AG04449 (cell line): ENCODE data around the gene ACBD4.

Experiments used
- CTCF ChIA-PET: fragments of 350-600 bp; formaldehyde crosslinking; extraction: SDS; loops from one replicate; lab custom pipeline; 2021; ENCODE audit warnings: antibody characterized with exemption; lab: Yijun Ruan, JAX
- POLR2A ChIA-PET: fragments of 400-600, 350-600 bp; formaldehyde crosslinking; extraction: SDS; loops from one replicate; lab custom pipeline; 2020; ENCODE audit warnings: antibody characterized with exemption, inconsistent platforms; lab: Yijun Ruan, JAX
- DNase-seq: peaks from one replicate; pipeline ENCODE4 v3.0.0-alpha.2; 2010; ENCODE audit warnings: low read depth, low spot score
- H3K4me3 ChIP-seq: 2 replicates; pipeline ENCODE4 v1.5.1; 2011; ENCODE audit warnings: low read depth, mild to moderate bottlenecking, control low read depth, low read length
- TF ChIP-seq, protein P1 (sequence below): IDR thresholded peaks from one replicate; pipeline ENCODE4 v1.5.1; 2011; ENCODE audit warnings: mild to moderate bottlenecking, moderate library complexity, low read length, control low read depth, inconsistent platforms; ENCODE audit not compliant: insufficient read depth; ENCODE audit errors: missing control alignments

The ACBD4 gene

DNA sequence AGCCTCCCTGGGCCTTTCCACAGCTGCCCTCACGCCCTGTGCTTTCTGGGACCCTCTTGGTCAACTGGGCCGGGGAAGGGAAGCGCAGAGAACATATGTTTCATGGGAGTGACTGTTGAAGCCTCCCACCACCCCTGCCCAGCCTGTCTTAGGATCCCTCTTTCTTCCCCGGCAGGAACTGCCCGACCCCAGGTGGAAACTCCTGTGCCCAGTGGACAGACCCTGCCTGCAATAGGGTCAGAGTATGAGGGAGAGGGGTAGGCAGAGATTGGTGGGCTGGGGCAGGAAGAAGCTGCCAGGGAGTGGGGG, 36.7 kb downstream of the ACBD4 start:
- no peak for DNase-seq
- H3K4me3 ChIP-seq, result peak overlapping the region; percentile 18
- POLR2A ChIA-PET, result interaction anchor here (3.1 to 4.5 kb wide), 2 partner anchors 11 to 22 kb away, joined by 40 to 66 read pairs; partner anchors contain the start of genes HEXIM1 and HEXIM2
- CTCF ChIA-PET, result interaction anchor here (1.1 to 4.8 kb wide), 10 partner anchors 10 to 213 kb away, joined by 3 to 48 read pairs (median 10); partner anchors contain the start of genes ACBD4, HEXIM1 and HEXIM2
- TF ChIP-seq, protein P1, sequence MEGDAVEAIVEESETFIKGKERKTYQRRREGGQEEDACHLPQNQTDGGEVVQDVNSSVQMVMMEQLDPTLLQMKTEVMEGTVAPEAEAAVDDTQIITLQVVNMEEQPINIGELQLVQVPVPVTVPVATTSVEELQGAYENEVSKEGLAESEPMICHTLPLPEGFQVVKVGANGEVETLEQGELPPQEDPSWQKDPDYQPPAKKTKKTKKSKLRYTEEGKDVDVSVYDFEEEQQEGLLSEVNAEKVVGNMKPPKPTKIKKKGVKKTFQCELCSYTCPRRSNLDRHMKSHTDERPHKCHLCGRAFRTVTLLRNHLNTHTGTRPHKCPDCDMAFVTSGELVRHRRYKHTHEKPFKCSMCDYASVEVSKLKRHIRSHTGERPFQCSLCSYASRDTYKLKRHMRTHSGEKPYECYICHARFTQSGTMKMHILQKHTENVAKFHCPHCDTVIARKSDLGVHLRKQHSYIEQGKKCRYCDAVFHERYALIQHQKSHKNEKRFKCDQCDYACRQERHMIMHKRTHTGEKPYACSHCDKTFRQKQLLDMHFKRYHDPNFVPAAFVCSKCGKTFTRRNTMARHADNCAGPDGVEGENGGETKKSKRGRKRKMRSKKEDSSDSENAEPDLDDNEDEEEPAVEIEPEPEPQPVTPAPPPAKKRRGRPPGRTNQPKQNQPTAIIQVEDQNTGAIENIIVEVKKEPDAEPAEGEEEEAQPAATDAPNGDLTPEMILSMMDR, result no peak

DNA sequence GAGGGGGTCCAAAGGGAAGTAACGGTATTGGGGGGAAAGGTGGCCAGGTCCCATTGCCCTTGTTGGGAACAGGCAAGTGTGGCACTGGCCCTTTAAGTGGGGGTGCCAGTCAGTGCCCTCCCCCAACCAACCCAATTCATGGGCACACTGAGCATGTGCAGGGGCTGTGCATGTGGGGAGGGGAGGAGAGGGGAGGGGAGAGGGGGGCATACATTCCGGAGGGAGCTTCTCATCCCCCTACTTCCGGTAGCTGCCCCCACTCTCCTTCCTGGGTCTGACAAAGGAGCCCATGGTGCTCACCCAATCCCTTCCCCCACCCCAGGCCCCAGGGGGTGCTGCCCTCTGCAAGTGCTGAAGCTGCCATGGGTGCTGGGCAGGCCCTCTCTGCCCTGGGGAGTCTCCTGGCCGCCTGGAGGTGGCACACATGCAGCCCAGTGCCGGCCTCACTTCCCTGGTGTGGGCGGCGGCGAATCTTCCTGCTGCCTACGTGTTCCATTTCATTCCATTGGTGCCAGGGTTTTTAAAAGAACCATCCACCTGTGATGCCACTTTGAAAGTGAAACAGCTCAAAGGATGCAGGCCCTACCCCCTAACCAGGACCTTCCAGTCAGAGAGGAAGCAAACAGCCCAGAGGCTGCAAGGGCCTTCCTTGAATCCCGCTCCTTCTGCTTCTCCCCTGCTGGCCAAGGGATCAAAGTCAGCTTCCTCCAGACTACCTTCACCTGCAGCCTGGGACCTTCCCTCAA, 37.2 kb downstream of the ACBD4 start:
- ChIA-PET POLR2A (interaction anchor here (3.1 to 4.5 kb wide), 2 partner anchors 12 to 23 kb away, joined by 40 to 66 read pairs; partner anchors contain the start of genes HEXIM1 and HEXIM2), CTCF (interaction anchor here (0.6 to 4.8 kb wide), 19 partner anchors 10 to 252 kb away, joined by 3 to 48 read pairs (median 4); partner anchors contain the start of genes ACBD4, HEXIM1 and HEXIM2)
- H3K4me3 ChIP-seq, result peak overlapping the region; percentile 30
- TF ChIP-seq, protein P1, result no peak
- DNase-seq, result no peak

DNA sequence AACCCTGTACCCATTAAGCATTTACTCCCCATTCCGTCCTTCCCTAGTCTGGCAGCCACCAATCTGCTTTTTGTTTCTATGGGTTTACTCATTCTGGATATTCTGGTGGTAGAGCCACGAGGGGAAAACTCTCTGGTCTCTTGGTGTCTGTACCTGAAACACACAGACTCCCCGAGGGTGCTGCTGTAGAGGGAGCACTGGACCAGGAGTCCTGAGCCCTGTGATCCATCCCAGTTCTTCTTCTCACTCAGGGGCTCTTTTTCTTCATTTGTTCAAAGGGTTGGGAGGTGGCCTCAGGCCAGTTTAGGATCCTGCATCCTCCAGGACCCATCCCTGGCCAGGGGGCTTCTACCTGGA, 40.2 kb downstream of the ACBD4 start:
- TF ChIP-seq, protein P1, result no peak
- ChIA-PET CTCF (interaction anchor here (2.0 to 3.1 kb wide), 3 partner anchors 22 to 41 kb away, joined by 8 to 23 read pairs (median 20); partner anchors contain the start of gene ACBD4), POLR2A (interaction anchor here (0.6 to 2.4 kb wide), 4 partner anchors 15 to 40 kb away, joined by 3 to 21 read pairs (median 10); partner anchors contain the start of genes ACBD4, HEXIM1 and HEXIM2)
- DNase-seq, result no peak
- H3K4me3 ChIP-seq, result no peak overlapping the region

DNA sequence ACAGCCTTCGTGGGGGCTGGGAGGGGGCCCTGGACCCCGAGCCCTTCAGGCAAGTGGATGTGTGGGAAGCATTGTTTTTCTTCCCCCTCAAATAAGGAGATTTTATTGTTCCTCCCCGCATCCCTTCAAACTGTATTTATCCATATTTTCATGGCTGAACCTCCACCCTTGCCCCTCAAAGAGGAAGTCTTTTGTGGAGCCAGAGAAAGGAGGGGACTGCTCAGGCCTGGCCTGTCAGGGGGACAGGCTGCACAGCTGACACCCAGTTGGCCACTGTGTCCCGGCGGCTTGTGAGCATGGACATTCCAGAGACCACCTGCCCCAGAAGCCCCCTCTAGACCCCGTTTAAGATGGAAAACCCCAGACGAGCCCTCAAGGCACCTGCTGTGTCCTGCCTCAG, 42.1 kb downstream of the ACBD4 start:
- POLR2A ChIA-PET, result interaction anchor here (2.4 kb wide), 1 partner anchor 28 kb away, joined by 21 read pairs; the partner anchor contains the start of gene HEXIM1
- no peak overlapping the region for H3K4me3 ChIP-seq
- TF ChIP-seq, protein P1, result no peak
- no peak for DNase-seq
- CTCF ChIA-PET, result interaction anchor here (2.2 to 3.1 kb wide), 3 partner anchors 20 to 43 kb away, joined by 19 to 23 read pairs (median 20); partner anchors contain the start of gene ACBD4

DNA sequence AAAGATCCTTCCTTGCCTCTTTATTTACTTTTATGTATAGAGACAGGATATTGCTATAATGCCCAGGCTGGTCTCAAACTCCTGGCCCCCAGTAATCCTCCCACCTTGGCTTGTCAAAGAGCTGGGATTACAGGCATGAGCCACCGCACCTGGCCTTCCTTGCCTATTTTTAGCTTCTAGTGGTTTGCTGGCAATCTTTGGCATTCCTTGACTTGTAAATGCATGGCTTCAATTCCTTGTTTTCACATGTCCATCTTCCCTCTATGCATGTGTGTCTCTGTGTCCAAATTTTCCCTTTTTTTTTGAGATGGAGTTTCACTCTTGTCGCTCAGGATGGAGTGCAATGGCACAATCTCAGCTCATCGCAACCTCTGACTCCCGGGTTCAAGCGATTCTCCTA, 48.7 kb downstream of the ACBD4 start:
- ChIA-PET POLR2A (interaction anchor here (2.6 kb wide), 1 partner anchor 35 kb away, joined by 8 read pairs; the partner anchor contains the start of gene HEXIM1), CTCF (interaction anchor here (0.9 to 3.5 kb wide), 4 partner anchors 10 to 243 kb away, joined by 3 to 24 read pairs (median 9); no protein-coding TSS in a partner anchor)
- DNase-seq, result no peak
- TF ChIP-seq, protein P1, result no peak
- H3K4me3 ChIP-seq, result no peak overlapping the region
